Osteoblast (primary cell): ENCODE data around the gene MYO3B. TPM values are rescaled to one million over a fixed set of nuclear protein-coding genes. Genes with fewer than 3 reads are reported as not detected.

Experiments used
- DNase-seq: peaks from one replicate; pipeline ENCODE4 v3.0.0; 2011; ENCODE audit warnings: low spot score, mixed read lengths; ENCODE audit not compliant: insufficient read length; ENCODE audit errors: missing footprints
- H2AFZ ChIP-seq: 2 replicates; pipeline ENCODE4 v1.6.0; 2011; ENCODE audit warnings: mild to moderate bottlenecking, low read length
- H3K27ac ChIP-seq: 2 replicates; pipeline ENCODE4 v1.5.1; 2011; ENCODE audit warnings: mild to moderate bottlenecking, low read depth, low read length, moderate library complexity
- H3K27me3 ChIP-seq: 2 replicates; pipeline ENCODE4 v1.6.0; 2012; ENCODE audit warnings: mild to moderate bottlenecking, control low read depth, inconsistent platforms, low read length, moderate library complexity; ENCODE audit not compliant: insufficient read depth
- H3K36me3 ChIP-seq: 2 replicates; pipeline ENCODE4 v1.5.1; 2011; ENCODE audit warnings: mild to moderate bottlenecking, low read length, control low read depth, moderate library complexity; ENCODE audit not compliant: insufficient read depth
- H3K4me1 ChIP-seq: 2 replicates; pipeline ENCODE4 v1.5.1; 2011; ENCODE audit warnings: mild to moderate bottlenecking, low read length, control low read depth, moderate library complexity; ENCODE audit not compliant: insufficient read depth
- H3K4me2 ChIP-seq: 2 replicates; pipeline ENCODE4 v1.6.0; 2011; ENCODE audit warnings: mild to moderate bottlenecking, low read length; ENCODE audit not compliant: insufficient read depth
- H3K4me3 ChIP-seq: fragments of 200-600 bp; sonication (generic); 3 replicates; pipeline ENCODE4 v1.5.1; 2012; ENCODE audit warnings: mild to moderate bottlenecking, low read length, inconsistent platforms; ENCODE audit not compliant: insufficient read depth
- H3K79me2 ChIP-seq: 2 replicates; pipeline ENCODE4 v1.6.0; 2012; ENCODE audit warnings: mild to moderate bottlenecking, low read length, control low read depth, inconsistent platforms; ENCODE audit not compliant: insufficient read depth
- H3K9me3 ChIP-seq: 2 replicates; pipeline ENCODE4 v1.5.1; 2011; ENCODE audit warnings: low read depth, low read length, control low read depth
- H4K20me1 ChIP-seq: 2 replicates; pipeline ENCODE4 v1.6.0; 2012; ENCODE audit warnings: mild to moderate bottlenecking, low read length, control low read depth; ENCODE audit not compliant: insufficient read depth
- total RNA-seq: library from RNA; depleted of rRNA; stranded (reverse); fragments of >200 nt; gene quantifications from 2 replicates; pipeline ENCODE4 v1.2.3, GENCODE V29; 2012
- TF ChIP-seq, protein P1 (sequence below): IDR thresholded peaks from 2 replicates; pipeline ENCODE4 v1.5.1; 2011; ENCODE audit warnings: mild to moderate bottlenecking, low read depth, low read length, moderate library complexity; ENCODE audit errors: extremely low read depth

MYO3B gene
- total RNA-seq, 1 donor, result 0.36 TPM

DNA sequence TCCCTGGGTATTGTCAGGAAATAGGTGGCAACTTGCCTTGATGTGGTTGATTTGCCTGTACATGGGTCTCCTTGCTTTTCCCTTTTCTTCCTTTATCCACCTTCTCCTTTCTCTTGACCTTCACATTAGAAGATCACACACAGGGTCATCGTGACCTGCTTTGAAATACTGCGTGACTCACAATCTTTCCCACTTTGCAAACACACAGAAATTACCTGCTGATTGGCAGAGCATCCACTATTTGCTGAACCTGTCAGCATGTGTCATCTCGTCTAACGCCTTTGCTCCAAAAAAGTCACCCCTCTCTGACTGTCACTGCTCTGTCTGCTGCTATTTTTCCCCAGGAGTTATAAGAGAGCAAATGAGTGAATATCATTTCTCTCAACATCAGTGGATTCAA, 60.8 kb downstream of the MYO3B start:
- TF ChIP-seq, protein P1, sequence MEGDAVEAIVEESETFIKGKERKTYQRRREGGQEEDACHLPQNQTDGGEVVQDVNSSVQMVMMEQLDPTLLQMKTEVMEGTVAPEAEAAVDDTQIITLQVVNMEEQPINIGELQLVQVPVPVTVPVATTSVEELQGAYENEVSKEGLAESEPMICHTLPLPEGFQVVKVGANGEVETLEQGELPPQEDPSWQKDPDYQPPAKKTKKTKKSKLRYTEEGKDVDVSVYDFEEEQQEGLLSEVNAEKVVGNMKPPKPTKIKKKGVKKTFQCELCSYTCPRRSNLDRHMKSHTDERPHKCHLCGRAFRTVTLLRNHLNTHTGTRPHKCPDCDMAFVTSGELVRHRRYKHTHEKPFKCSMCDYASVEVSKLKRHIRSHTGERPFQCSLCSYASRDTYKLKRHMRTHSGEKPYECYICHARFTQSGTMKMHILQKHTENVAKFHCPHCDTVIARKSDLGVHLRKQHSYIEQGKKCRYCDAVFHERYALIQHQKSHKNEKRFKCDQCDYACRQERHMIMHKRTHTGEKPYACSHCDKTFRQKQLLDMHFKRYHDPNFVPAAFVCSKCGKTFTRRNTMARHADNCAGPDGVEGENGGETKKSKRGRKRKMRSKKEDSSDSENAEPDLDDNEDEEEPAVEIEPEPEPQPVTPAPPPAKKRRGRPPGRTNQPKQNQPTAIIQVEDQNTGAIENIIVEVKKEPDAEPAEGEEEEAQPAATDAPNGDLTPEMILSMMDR, result no peak
- H3K27ac ChIP-seq, result no peak overlapping the region
- peaks cover 20% of the 10 kb centered on the region for H3K27me3 ChIP-seq
- no peak overlapping the region for H3K4me3 ChIP-seq
- no peak for DNase-seq
- no peaks in the 10 kb centered on the region for H3K36me3 ChIP-seq
- no peaks in the 10 kb centered on the region for H3K4me1 ChIP-seq
- no peaks in the 10 kb centered on the region for H3K9me3 ChIP-seq
- no peak overlapping the region for H2AFZ ChIP-seq
- H3K79me2 ChIP-seq, result no peaks in the 10 kb centered on the region
- no peaks in the 10 kb centered on the region for H4K20me1 ChIP-seq
- no peak overlapping the region for H3K4me2 ChIP-seq

DNA sequence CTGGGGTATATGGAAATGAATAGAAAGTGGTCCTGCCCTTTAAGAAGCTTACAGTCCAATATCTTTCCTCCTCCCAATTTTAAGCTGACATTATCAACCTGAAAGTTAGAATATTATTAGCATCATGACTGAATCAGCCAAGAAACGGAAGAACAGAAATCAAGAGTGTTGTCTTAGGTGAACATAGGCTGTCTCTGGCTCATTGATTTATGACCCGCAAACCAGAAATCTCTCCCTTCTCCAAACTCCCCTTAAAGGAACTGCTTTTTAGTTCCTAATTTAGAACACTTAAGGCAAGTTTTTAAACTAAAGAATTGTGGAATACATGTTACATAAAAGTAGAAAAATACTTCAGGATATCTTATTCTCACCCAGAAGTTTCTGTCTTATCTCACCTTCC, 62.7 kb downstream of the MYO3B start:
- no peak overlapping the region for H2AFZ ChIP-seq
- no peak overlapping the region for H3K4me2 ChIP-seq
- TF ChIP-seq, protein P1, result no peak
- no peaks in the 10 kb centered on the region for H4K20me1 ChIP-seq
- H3K9me3 ChIP-seq, result no peaks in the 10 kb centered on the region
- peaks cover 22% of the 10 kb centered on the region for H3K27me3 ChIP-seq
- H3K27ac ChIP-seq, result no peak overlapping the region
- no peaks in the 10 kb centered on the region for H3K79me2 ChIP-seq
- no peak for DNase-seq
- no peaks in the 10 kb centered on the region for H3K36me3 ChIP-seq
- H3K4me1 ChIP-seq, result no peaks in the 10 kb centered on the region
- no peak overlapping the region for H3K4me3 ChIP-seq

DNA sequence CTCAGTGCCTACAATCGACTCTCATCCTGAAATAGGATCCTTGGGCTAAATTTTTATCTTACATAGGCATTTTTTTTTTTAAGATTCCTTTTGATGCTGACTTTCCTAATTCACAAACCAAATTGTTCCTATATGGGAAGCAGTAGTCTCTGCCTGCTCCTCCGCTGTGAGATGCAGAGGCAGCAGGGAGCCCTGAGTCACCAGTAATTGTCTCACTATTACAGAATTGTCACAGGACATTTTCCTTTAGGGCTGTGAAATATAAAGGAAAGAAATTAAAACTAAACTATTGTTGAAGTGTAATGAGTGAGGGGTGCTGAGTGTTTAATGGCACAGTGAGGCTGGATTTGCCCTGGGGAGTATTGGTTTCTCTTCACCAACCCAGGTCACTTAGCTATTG, 63.8 kb downstream of the MYO3B start:
- H4K20me1 ChIP-seq, result no peaks in the 10 kb centered on the region
- TF ChIP-seq, protein P1, result no peak
- no peak overlapping the region for H3K27ac ChIP-seq
- H3K36me3 ChIP-seq, result no peaks in the 10 kb centered on the region
- H3K9me3 ChIP-seq, result no peaks in the 10 kb centered on the region
- no peaks in the 10 kb centered on the region for H3K4me1 ChIP-seq
- H3K79me2 ChIP-seq, result no peaks in the 10 kb centered on the region
- no peak overlapping the region for H2AFZ ChIP-seq
- H3K4me3 ChIP-seq, result no peak overlapping the region
- peaks cover 22% of the 10 kb centered on the region for H3K27me3 ChIP-seq
- DNase-seq, result no peak
- no peak overlapping the region for H3K4me2 ChIP-seq

DNA sequence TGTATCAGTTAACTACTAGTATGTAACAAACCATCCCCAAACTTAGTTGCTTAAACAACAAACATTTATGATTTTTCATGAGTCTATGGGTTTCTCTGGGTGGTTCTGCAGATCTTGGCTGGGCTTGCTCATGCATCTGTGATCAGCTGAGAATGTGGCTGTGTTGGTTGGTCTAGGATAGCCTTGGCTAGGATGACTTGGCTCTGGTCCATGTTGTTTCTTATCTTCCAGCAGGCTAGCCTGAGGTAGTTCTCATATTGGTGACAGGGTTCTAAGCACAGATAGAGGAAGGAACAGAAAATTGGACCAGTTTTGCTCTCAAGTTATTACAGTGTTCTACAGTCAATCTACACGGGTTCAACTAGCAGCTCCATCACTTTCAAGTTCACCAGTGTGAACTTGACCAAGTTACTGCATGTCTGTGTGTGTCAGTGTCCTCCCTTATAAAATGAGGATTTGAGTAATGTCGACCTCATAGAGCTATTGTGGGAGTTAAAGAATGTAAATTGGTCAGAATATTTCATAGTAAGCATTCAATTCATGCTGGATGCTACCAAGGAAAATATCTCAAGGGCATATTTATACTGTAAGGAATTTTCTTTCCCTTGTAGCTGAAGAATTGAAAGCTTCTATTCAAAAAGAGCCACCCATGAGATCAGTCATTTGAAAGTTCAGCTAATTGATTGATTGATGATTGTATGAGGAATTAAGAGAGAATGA, 65.3 kb downstream of the MYO3B start:
- TF ChIP-seq, protein P1, result no peak
- no peak for DNase-seq
- Histone ChIP-seq H3K9me3 (no peaks in the 10 kb centered on the region), H3K4me3 (no peak overlapping the region), H3K36me3 (no peaks in the 10 kb centered on the region), H3K27ac (no peak overlapping the region), H2AFZ (no peak overlapping the region), H4K20me1 (no peaks in the 10 kb centered on the region), H3K27me3 (peaks cover 22% of the 10 kb centered on the region), H3K4me2 (no peak overlapping the region), H3K4me1 (no peaks in the 10 kb centered on the region), H3K79me2 (no peaks in the 10 kb centered on the region)
